Measurements from ENCODE around the gene FRG2B.
"Not testable (repeated sequence)": the region's sequence is repeated elsewhere in the genome, so short reads cannot be mapped to it uniquely, and the experiment has no call there.

DNA sequence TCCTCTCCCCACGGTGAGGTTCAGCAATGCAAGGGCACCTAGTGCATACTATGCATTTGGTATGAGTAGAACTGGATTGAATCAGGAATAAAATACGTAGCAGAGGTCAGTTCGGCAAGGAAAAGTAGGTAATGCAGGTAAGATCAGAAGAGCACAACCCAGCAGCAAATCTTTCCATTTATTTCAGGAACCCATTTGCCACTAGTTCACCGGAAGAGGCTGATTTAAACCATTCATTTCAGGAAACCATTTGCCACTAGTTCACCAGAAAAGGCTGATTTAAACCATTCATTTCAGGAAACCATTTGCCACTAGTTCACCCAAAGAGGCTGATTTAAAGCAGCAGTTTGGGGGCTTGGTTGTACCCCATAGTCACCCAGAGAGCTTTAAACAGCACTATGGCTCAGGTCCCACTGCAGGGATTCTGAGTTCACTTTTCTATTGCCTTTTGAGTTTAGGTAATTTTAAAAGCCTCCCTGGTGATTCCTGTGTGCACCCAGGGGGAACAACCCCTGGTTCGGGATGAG lies 4.2 kb upstream of the FRG2B start:
- TF ChIP-seq, protein P1, sequence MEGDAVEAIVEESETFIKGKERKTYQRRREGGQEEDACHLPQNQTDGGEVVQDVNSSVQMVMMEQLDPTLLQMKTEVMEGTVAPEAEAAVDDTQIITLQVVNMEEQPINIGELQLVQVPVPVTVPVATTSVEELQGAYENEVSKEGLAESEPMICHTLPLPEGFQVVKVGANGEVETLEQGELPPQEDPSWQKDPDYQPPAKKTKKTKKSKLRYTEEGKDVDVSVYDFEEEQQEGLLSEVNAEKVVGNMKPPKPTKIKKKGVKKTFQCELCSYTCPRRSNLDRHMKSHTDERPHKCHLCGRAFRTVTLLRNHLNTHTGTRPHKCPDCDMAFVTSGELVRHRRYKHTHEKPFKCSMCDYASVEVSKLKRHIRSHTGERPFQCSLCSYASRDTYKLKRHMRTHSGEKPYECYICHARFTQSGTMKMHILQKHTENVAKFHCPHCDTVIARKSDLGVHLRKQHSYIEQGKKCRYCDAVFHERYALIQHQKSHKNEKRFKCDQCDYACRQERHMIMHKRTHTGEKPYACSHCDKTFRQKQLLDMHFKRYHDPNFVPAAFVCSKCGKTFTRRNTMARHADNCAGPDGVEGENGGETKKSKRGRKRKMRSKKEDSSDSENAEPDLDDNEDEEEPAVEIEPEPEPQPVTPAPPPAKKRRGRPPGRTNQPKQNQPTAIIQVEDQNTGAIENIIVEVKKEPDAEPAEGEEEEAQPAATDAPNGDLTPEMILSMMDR (IDR thresholded peaks at IDR 0.05), result not testable (repeated sequence)
- TF ChIP-seq POLR2A (IDR thresholded peaks at IDR 0.05), result not testable (repeated sequence)

Data from Peyer's patch (tissue), 4 donors.